T47D (cell line): ENCODE measurements around the gene SEPTIN12.

Source experiments
- DNase-seq, 2 experiments: peaks; one replicate each; pipeline versions ENCODE4 v3.0.0 to v3.0.0-alpha.2; 2011 to 2012; ENCODE audit warnings: low read depth in 1 of 2, low spot score in 1 of 2
- JUND ChIP-seq: IDR thresholded peaks from 2 replicates; pipeline ENCODE4 v1.6.1; 2012; ENCODE audit warnings: low read depth
- in situ Hi-C: cut with HindIII; loops from 2 replicates; pipeline ENCODE4 v1.10.0; 2016; ENCODE audit warnings: low sequenced_read_pairs, low pct_unique_long_range_greater_than_20kb

Gene SEPTIN12

DNA sequence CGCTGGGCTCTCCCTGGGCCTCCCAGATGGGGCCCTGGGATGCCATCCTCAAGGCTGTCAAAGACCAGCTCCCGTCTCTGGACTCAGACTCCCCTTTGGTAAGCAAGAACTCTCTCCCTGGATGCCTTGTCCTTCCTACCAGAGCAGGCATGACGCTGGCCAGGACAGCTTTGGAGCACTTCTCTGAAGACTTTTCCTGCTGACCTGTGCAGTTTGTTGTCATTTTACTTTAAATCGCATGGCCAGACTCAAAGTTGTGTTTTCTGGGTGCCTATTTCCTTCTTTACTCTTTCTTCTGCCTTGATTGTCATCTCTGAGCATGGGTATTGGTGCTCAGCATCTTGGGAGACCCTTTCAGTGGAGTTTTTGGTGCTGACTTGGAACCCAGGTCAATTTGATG is 51.6 kb downstream of the SEPTIN12 start:
- in situ Hi-C loops = no loop called here
- DNase-seq = no peak
- no peak for TF ChIP-seq JUND

DNA sequence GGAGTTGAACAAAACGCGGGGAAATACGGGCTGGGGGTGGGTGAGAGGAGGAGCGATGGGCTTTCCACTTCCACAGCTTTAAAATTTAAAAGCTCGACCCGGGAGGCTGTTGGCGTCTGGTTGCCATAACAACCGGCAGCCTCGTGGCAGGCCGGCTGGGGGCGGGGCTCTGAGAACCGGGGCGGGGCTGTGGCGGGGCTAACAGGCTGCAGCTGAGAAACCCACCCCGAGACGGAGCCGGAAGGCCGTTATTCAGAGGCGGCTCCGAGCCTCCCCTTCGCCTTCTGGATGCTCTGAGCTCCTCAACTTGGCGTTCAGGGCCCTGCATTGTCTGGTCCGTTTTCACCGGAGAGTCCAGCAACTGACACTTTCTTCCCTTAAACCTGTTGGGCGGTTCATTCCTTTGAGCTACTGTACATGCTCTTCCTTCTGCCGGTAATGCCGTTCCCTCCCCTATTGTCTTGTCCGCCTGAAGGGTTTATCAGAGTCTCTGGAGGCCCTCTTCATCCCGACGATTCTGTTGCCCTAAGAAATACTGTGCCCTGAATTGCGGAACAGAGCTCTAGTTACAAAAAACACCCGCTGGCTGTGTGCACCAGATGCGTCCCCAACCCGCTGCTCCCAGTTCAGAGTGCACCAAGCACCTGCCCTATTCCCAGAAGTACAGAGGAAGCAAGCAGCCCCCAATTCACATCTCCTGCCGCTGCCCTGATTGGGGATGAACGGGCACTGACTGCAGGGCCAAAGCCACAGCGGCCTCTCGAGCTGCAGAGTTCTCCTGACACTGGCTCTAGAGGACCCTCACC is 53.2 kb downstream of the SEPTIN12 start:
- in situ Hi-C loops = no loop called here
- no peak for TF ChIP-seq JUND
- DNase-seq = peak; percentile 67 to 79

DNA sequence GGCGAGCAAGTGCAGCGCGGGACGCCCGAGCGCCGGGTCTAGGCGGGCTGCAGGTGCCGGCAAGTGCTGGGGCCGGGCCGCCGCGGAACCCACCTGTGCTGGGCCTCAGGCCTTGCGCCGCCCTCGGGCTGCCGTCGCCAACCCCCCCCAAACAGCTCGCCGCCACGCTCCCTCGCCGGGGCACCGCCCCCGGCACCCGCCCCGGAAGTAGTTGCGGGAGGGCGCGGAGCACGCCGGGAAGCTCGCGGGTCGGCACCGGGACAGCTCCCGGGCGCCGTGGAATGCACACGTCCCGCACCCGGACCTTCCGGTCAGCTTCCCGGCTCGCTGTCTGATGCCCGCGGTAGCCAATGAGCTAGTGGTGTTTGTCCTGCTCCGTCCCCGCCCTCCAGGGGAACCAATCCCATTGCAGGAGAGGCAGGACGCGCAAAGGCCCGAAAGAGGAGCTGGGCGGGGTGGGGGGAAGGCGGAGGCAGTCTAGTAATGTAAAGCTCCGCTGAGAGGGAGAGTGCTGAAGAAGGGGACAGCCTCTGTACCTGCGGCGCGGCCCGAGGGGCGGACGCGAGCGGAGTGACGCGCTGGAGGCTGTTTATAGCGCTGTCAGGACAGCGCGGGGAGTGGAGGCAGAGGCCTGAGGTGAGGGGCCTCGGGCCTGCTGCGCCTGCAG is 53.9 kb downstream of the SEPTIN12 start, which contains the start of the genes ANKS3 and DNAAF8:
Gene ANKS3, minus strand, starts transcription at position 209 of the 667 bp plus-strand sequence. CDS start 4,122 bp downstream, outside the sequence.
Gene DNAAF8, plus strand, starts transcription at position 475 of the 667 bp plus-strand sequence. CDS start 1,978 bp downstream, outside the sequence.
- peak; percentile 97 to 99 for DNase-seq
- no peak for TF ChIP-seq JUND
- in situ Hi-C loops = no loop called here

DNA sequence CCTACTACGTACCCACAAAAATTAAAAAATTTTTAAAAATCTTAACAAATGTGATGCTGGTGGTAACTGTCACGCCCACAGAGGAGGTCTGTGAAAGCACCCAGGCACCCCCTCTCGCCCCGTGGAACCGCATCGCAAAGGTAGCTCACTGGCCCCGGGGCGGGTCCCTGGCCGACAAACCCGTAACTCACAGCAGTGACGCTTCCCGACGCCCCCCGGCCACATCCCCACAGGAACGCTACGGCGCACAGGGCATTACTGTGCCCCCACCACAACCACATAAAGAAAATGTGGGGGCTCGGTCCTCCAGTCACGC is 54.4 kb downstream of the SEPTIN12 start:
- DNase-seq = no peak
- in situ Hi-C loops = no loop called here
- no peak for TF ChIP-seq JUND

DNA sequence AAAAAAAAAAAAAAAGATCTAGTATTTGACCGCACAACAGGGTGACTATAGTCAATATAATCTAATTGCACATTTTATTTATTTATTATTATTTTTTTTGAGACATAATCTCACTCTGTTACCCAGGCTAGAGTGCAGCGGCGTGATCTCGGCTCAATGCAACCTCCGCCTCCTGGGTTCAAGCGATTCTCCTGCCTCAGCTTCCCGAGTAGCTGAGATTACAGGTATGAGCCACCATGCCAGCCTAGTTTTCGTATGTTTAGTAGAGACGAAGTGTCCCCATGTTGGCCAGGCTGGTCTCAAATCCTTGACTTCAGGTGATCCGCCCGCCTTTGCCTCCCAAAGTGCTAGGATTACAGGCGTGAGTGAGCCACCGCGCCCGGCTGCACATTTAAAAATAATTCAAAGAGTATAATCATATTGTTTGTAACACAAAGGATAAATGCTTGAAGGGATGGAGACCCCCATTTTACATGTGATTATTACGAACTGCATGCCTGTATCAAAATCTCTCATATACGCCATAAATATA is 54.9 kb downstream of the SEPTIN12 start:
- in situ Hi-C loops = no loop called here
- DNase-seq = peak in 1 of 2 experiments; percentile 11
- TF ChIP-seq JUND = no peak

DNA sequence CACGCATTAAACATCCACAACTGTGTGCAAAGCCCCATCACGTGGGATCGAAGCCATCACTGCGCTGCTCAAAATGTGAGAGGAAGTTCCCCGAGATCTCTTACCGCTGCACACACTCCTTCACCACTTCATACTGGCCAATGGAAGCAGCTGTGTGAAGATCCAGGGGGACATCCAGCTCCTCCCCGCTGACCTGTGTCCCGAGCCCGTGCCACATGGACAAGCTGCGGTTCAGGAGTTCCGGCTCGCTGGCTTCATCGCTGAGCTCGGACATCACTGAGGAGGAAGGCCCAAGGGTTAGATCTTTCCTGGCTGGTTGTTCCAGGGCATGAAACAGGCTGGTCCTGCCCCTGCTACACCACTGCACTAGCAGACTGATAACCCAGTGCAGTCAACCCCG is 58.3 kb downstream of the SEPTIN12 start:
- in situ Hi-C loops = no loop called here
- TF ChIP-seq JUND = no peak
- DNase-seq = no peak

DNA sequence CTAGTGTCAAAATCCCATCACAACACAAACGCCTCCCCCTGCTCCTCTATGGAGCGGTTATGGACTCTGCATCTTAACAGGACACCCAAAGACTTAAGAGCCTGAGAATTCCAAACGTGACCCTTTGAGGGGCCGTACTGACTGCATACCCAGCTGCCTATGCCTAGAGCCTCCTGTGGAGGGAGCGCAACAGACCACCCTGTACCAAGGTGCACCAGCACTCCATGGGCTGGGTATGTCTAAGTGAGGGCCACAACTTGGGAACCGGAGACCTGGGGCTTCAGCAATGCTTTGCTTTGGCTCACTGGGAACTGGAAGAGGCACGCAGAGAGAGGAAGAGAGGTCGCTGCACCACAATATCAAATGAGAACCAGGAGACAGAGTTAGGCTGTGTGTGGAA is 59.5 kb downstream of the SEPTIN12 start:
- TF ChIP-seq JUND = no peak
- no peak for DNase-seq
- in situ Hi-C loops = no loop called here
